HL-60 (cell line): ENCODE data around the gene RANBP3.

Experiments
- DNase-seq, 2 experiments: peaks; one replicate each; pipeline ENCODE4 v3.0.0-alpha.2; 2010 to 2020; ENCODE audit warnings: low read depth in 1 of 2, low spot score in 1 of 2
- H3K27ac ChIP-seq: fragments of 250-450 bp; sonication (Bioruptor Pico); replicated peaks from 2 replicates; pipeline ENCODE4 v1.5.1; 2020; ENCODE audit warnings: mild to moderate bottlenecking, moderate library complexity
- H3K27me3 ChIP-seq: fragments of 250-450 bp; sonication (Bioruptor Pico); 2 replicates; pipeline ENCODE4 v1.5.1; 2021; ENCODE audit warnings: mild to moderate bottlenecking, moderate library complexity; ENCODE audit not compliant: insufficient read depth, poor library complexity, severe bottlenecking
- H3K4me3 ChIP-seq: replicated peaks from 2 replicates; pipeline ENCODE4 v1.5.1; 2011; ENCODE audit warnings: mild to moderate bottlenecking, control low read depth, low read length; ENCODE audit not compliant: insufficient read depth
- GABPA ChIP-seq: IDR thresholded peaks from 2 replicates; pipeline ENCODE4 v1.6.1; 2012; ENCODE audit warnings: low read depth
- POLR2AphosphoS5 ChIP-seq: IDR thresholded peaks from 2 replicates; pipeline ENCODE4 v1.6.1; 2012; ENCODE audit warnings: low read depth
- SPI1 ChIP-seq: IDR thresholded peaks from 2 replicates; pipeline ENCODE4 v1.6.1; 2012; ENCODE audit warnings: low read depth, mild to moderate bottlenecking, borderline replicate concordance
- TF ChIP-seq, protein P1 (sequence below): IDR thresholded peaks from one replicate; pipeline ENCODE4 v1.5.1; 2011; ENCODE audit warnings: low read length, control low read depth, inconsistent platforms; ENCODE audit not compliant: insufficient read depth
- TF ChIP-seq, protein P2 (sequence below): IDR thresholded peaks from 2 replicates; pipeline ENCODE4 v1.6.1; 2012; ENCODE audit warnings: low read depth; ENCODE audit not compliant: insufficient replicate concordance

The RANBP3 gene

GRCh38 chr19:5891938-5892771 lies 85.8 kb downstream of the RANBP3 start:
- no peak overlapping the region for H3K4me3 ChIP-seq
- TF ChIP-seq, protein P1, sequence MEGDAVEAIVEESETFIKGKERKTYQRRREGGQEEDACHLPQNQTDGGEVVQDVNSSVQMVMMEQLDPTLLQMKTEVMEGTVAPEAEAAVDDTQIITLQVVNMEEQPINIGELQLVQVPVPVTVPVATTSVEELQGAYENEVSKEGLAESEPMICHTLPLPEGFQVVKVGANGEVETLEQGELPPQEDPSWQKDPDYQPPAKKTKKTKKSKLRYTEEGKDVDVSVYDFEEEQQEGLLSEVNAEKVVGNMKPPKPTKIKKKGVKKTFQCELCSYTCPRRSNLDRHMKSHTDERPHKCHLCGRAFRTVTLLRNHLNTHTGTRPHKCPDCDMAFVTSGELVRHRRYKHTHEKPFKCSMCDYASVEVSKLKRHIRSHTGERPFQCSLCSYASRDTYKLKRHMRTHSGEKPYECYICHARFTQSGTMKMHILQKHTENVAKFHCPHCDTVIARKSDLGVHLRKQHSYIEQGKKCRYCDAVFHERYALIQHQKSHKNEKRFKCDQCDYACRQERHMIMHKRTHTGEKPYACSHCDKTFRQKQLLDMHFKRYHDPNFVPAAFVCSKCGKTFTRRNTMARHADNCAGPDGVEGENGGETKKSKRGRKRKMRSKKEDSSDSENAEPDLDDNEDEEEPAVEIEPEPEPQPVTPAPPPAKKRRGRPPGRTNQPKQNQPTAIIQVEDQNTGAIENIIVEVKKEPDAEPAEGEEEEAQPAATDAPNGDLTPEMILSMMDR: peak; percentile 26
- TF ChIP-seq SPI1: no peak
- peak; percentile 31 for TF ChIP-seq POLR2AphosphoS5
- H3K27me3 ChIP-seq: peaks cover 10% of the 10 kb centered on the region
- H3K27ac ChIP-seq: no peak overlapping the region
- DNase-seq: peak in 1 of 2 experiments; percentile 16

- Histone ChIP-seq H3K27ac (no peak overlapping the region), H3K27me3 (peaks cover 10% of the 10 kb centered on the region), H3K4me3 (no peak overlapping the region)
- DNase-seq: no peak
- TF ChIP-seq SPI1 (no peak), POLR2AphosphoS5 (no peak), GABPA (no peak)
- TF ChIP-seq, protein P2, sequence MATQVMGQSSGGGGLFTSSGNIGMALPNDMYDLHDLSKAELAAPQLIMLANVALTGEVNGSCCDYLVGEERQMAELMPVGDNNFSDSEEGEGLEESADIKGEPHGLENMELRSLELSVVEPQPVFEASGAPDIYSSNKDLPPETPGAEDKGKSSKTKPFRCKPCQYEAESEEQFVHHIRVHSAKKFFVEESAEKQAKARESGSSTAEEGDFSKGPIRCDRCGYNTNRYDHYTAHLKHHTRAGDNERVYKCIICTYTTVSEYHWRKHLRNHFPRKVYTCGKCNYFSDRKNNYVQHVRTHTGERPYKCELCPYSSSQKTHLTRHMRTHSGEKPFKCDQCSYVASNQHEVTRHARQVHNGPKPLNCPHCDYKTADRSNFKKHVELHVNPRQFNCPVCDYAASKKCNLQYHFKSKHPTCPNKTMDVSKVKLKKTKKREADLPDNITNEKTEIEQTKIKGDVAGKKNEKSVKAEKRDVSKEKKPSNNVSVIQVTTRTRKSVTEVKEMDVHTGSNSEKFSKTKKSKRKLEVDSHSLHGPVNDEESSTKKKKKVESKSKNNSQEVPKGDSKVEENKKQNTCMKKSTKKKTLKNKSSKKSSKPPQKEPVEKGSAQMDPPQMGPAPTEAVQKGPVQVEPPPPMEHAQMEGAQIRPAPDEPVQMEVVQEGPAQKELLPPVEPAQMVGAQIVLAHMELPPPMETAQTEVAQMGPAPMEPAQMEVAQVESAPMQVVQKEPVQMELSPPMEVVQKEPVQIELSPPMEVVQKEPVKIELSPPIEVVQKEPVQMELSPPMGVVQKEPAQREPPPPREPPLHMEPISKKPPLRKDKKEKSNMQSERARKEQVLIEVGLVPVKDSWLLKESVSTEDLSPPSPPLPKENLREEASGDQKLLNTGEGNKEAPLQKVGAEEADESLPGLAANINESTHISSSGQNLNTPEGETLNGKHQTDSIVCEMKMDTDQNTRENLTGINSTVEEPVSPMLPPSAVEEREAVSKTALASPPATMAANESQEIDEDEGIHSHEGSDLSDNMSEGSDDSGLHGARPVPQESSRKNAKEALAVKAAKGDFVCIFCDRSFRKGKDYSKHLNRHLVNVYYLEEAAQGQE: no peak
- TF ChIP-seq, protein P1: no peak
These were observed 86.4 kb downstream of the RANBP3 start for GRCh38 chr19:5891572-5891937.

GRCh38 chr19:5890099-5890498 lies 87.8 kb downstream of the RANBP3 start:
- DNase-seq: no peak
- Histone ChIP-seq H3K4me3 (no peak overlapping the region), H3K27ac (no peak overlapping the region), H3K27me3 (peaks cover 10% of the 10 kb centered on the region)
- no peak for TF ChIP-seq POLR2AphosphoS5
- no peak for TF ChIP-seq GABPA
- TF ChIP-seq, protein P1: no peak
- TF ChIP-seq, protein P2: no peak
- no peak for TF ChIP-seq SPI1
